B cell (primary cell): ENCODE measurements around the gene LZTR1. TPM values are rescaled to one million over a fixed set of nuclear protein-coding genes. Genes with fewer than 3 reads are reported as not detected.

Experiments
- ATAC-seq: fragments of 200-7000 bp; cut with Tn5 transposase; one replicate; pipeline ENCODE4 v1.10.0; 2021; ENCODE audit warnings: low read depth, mild to moderate bottlenecking, moderate number of reproducible peaks, moderate library complexity
- CTCF ChIA-PET: fragments of 350-600 bp; sonication (Branson Sonifier 250); formaldehyde crosslinking; loops from one replicate; lab custom pipeline; 2021; ENCODE audit warnings: antibody characterized with exemption, inconsistent platforms; lab: Charles Lee
- POLR2A ChIA-PET: fragments of 350-600 bp; sonication (Branson Sonifier 250); formaldehyde crosslinking; loops from one replicate; lab custom pipeline; 2021; ENCODE audit warnings: antibody characterized with exemption; lab: Charles Lee
- DNase-seq: peaks from one replicate; pipeline ENCODE4 v3.0.0; 2013
- H2AFZ ChIP-seq: 2 replicates; pipeline ENCODE4 v1.6.1; 2012; ENCODE audit warnings: mild to moderate bottlenecking, low read depth, low read length; ENCODE audit not compliant: insufficient read depth, poor library complexity, severe bottlenecking
- H3K27ac ChIP-seq, 2 donors: 1 replicate in 1 of 2; 2 replicates in 1 of 2; pipeline ENCODE4 v1.5.1; 2012 to 2013; ENCODE audit warnings: low read length in 2 of 2, mild to moderate bottlenecking in 2 of 2, moderate library complexity in 1 of 2
- H3K27me3 ChIP-seq, 4 experiments: fragments of 200-600 bp in 1 of 4; sonication (generic) in 1 of 4; replicated peaks in 1 of 4; 1 replicate in 2 of 4; 2 replicates in 2 of 4; pipeline versions ENCODE4 v1.6.1 to v1.7.0; 2013 to 2016; ENCODE audit warnings: low read length in 3 of 4, mild to moderate bottlenecking in 2 of 4, mixed read lengths in 1 of 4, moderate library complexity in 1 of 4; ENCODE audit not compliant: insufficient read depth in 4 of 4, control insufficient read depth in 3 of 4; ENCODE audit errors: control extremely low read depth in 1 of 4
- H3K36me3 ChIP-seq, 2 experiments: replicated peaks in 1 of 2; 1 replicate in 1 of 2; 2 replicates in 1 of 2; pipeline versions ENCODE4 v1.6.1 to v1.7.1; 2013; ENCODE audit warnings: low read length in 1 of 2; ENCODE audit not compliant: insufficient read depth in 2 of 2, control insufficient read depth in 1 of 2; ENCODE audit errors: control extremely low read depth in 1 of 2, extremely low read depth in 1 of 2
- H3K4me1 ChIP-seq, 2 donors: fragments of 200-600 bp in 1 of 2; sonication (generic) in 1 of 2; 1 replicate in 1 of 2; 2 replicates in 1 of 2; pipeline versions ENCODE4 v1.5.1 to v1.6.1; 2013 to 2017; ENCODE audit warnings: low read length in 2 of 2; ENCODE audit not compliant: control insufficient read depth in 2 of 2, insufficient read depth in 2 of 2
- H3K4me2 ChIP-seq: replicated peaks from 2 replicates; pipeline ENCODE3; 2012; ENCODE audit warnings: mild to moderate bottlenecking, low read depth, low read length; ENCODE audit not compliant: poor library complexity, severe bottlenecking
- H3K4me3 ChIP-seq, 5 experiments: fragments of 200-600 bp in 1 of 5; sonication (generic) in 1 of 5; 1 replicate in 3 of 5; 2 replicates in 2 of 5; pipeline versions ENCODE4 v1.5.1 to v1.7.0; 2011 to 2016; ENCODE audit warnings: low read length in 4 of 5, mild to moderate bottlenecking in 4 of 5, low read depth in 2 of 5, control low read depth in 1 of 5, moderate library complexity in 1 of 5; ENCODE audit not compliant: insufficient read depth in 1 of 5; ENCODE audit errors: control extremely low read depth in 1 of 5, extremely low read depth in 1 of 5
- H3K79me2 ChIP-seq: fragments of 200-600 bp; sonication (generic); one replicate; pipeline ENCODE4 v1.6.0; 2016; ENCODE audit warnings: low read length; ENCODE audit not compliant: control insufficient read depth, insufficient read depth
- H3K9ac ChIP-seq: fragments of 200-600 bp; sonication (generic); 2 replicates; pipeline ENCODE4 v1.6.1; 2017; ENCODE audit warnings: mild to moderate bottlenecking, low read length, moderate library complexity
- H3K9me3 ChIP-seq, 3 donors: one replicate each; pipeline versions ENCODE4 v1.6.1 to v1.7.1; 2013; ENCODE audit warnings: low read length in 2 of 3; ENCODE audit not compliant: control insufficient read depth in 2 of 3, insufficient read depth in 1 of 3; ENCODE audit errors: control extremely low read depth in 1 of 3
- H4K20me1 ChIP-seq: 2 replicates; pipeline ENCODE4 v1.6.0; 2012; ENCODE audit warnings: mild to moderate bottlenecking, low read length; ENCODE audit not compliant: insufficient read depth, control insufficient read depth, poor library complexity, severe bottlenecking
- H3K27ac Mint-ChIP-seq: one replicate; pipeline ENCODE4 v1.8.0; 2021; ENCODE audit warnings: mixed read lengths
- H3K27me3 Mint-ChIP-seq: one replicate; pipeline ENCODE4 v1.8.0; 2021; ENCODE audit warnings: mixed read lengths
- H3K4me1 Mint-ChIP-seq: one replicate; pipeline ENCODE4 v1.8.0; 2021; ENCODE audit warnings: mixed read lengths
- H3K4me3 Mint-ChIP-seq: one replicate; pipeline ENCODE4 v1.8.0; 2021; ENCODE audit warnings: mixed read lengths
- H3K9me3 Mint-ChIP-seq: one replicate; pipeline ENCODE4 v1.8.0; 2022; ENCODE audit warnings: mixed read lengths; ENCODE audit not compliant: insufficient read depth
- EZH2 ChIP-seq: IDR thresholded peaks from 2 replicates; pipeline ENCODE4 v1.6.1; 2012; ENCODE audit warnings: borderline replicate concordance, low read depth, mild to moderate bottlenecking, moderate library complexity, low read length; ENCODE audit not compliant: insufficient read depth, poor library complexity, severe bottlenecking
- WGBS: methylation state at CpG from one replicate; pipeline ENCODE4 v1.1.5; 2013; ENCODE audit warnings: missing lambda C conversion rate; ENCODE audit not compliant: insufficient coverage; 5-methylcytosine and 5-hydroxymethylcytosine counted together
- intact Hi-C: fragments of 100-400 bp; cut with micrococcal nuclease; formaldehyde crosslinking; loops from one replicate; pipeline ENCODE4 v1.10.0; 2022
- polyA plus RNA-seq: library from polyadenylated mRNA; depleted of rRNA; stranded (reverse); fragments of >200 nt; gene quantifications from 2 replicates; pipeline ENCODE4 v1.2.3, GENCODE V29; 2012
- total RNA-seq, 2 donors: library from RNA; stranded (reverse); fragments of 120-200 nt in 1 of 2; gene quantifications; 1 replicate in 1 of 2; 2 replicates in 1 of 2; pipeline versions ENCODE4 v1.2.3 to v1.2.4, GENCODE V29; 2013 to 2022
- TF ChIP-seq, protein P1 (sequence below): fragments of 200-600 bp; IDR thresholded peaks from one replicate; pipeline ENCODE4 v1.8.0; 2022; ENCODE audit warnings: antibody characterized with exemption, mild to moderate bottlenecking

The LZTR1 gene
- total and polyA plus RNA-seq, 2 donors (not counting 1 experiment from before 2014, with no cell fraction given), result 75.7 to 94.8 TPM

DNA sequence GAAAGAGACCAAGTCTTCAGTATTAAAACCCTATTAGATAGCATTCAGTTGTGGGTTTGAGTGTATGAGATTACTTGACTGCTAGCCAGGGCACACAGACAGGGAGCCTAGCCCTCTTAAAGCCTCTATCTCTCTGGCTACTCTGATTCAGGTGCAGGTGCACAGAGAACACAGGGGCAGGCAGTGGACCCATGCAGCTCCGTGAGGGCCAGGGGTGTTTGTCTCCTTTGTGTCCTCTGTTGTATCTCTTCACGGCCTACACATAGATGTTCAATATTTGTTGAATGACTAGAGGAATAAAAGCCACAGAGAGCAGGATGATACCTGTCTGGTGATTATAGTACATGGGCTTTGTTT lies 36.5 kb upstream of the LZTR1 start:
- H3K4me2 ChIP-seq, result no peak overlapping the region

DNA sequence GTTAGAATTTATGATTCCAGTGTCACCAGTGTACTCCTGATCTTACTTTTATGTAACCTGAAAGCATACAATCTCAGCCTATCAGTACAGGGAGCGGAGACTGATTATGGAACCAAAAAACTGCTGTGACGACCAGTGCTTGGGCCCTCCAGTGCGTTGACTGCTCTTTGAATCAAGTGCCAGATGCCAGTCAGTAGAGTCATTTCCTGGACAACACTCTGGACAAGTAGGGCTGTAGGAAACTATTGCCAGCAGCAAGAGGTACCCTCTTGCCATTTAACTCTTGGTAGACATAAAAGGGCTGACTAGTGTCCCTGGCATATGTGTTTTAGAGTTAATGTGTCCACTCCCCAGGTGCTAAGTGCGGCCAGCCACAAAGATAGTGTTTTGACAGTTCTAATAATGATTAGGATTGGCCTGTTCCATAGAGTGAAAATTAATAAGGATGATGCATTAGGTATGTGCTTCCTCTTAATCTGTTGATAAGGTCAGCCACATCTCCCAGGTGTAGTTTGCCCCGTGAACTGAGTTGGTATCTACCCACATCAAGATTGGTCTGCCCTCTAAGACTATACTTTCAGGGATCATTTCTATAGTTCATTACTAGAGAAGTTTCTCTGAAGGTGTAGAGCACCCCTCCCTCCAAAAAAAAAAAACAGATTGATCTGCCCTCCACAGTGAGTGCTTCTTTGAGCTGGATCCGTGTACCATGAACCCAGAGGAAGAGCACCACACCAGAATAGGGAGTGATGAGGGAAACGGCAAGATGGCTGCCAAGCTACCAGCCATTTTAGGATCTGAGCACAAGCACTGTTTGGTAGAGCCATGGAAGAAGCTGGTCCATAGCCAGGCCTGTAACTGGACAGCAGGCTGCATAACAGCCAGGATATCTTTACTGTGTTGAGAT lies 35.8 kb upstream of the LZTR1 start:
- Mint-ChIP-seq H3K27me3 (no peaks in the 10 kb centered on the region), H3K27ac (no peak overlapping the region), H3K9me3 (no peaks in the 10 kb centered on the region), H3K4me1 (peaks cover 40% of the 10 kb centered on the region), H3K4me3 (no peak overlapping the region)
- intact Hi-C loops, result no loop called here
- H3K4me2 ChIP-seq, result no peak overlapping the region
- ATAC-seq, result no peak
- H3K27me3 ChIP-seq, result no peaks in the 10 kb centered on the region
- H3K9me3 ChIP-seq, result no peaks in the 10 kb centered on the region
- WGBS, result 92% methylated on average over 6 of the region's 7 CpGs
- no peak overlapping the region for H2AFZ ChIP-seq
- TF ChIP-seq, protein P1, sequence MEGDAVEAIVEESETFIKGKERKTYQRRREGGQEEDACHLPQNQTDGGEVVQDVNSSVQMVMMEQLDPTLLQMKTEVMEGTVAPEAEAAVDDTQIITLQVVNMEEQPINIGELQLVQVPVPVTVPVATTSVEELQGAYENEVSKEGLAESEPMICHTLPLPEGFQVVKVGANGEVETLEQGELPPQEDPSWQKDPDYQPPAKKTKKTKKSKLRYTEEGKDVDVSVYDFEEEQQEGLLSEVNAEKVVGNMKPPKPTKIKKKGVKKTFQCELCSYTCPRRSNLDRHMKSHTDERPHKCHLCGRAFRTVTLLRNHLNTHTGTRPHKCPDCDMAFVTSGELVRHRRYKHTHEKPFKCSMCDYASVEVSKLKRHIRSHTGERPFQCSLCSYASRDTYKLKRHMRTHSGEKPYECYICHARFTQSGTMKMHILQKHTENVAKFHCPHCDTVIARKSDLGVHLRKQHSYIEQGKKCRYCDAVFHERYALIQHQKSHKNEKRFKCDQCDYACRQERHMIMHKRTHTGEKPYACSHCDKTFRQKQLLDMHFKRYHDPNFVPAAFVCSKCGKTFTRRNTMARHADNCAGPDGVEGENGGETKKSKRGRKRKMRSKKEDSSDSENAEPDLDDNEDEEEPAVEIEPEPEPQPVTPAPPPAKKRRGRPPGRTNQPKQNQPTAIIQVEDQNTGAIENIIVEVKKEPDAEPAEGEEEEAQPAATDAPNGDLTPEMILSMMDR, result no peak
- TF ChIP-seq EZH2, result no peak
- peaks cover 82% of the 10 kb centered on the region for H4K20me1 ChIP-seq
- H3K27ac ChIP-seq, result no peak overlapping the region
- ChIA-PET POLR2A (no interaction called here), CTCF (no interaction called here)
- H3K4me1 ChIP-seq, result peaks cover 4 to 10% of the 10 kb centered on the region in 2 donors
- H3K9ac ChIP-seq, result no peak overlapping the region
- no peak for DNase-seq
- H3K4me3 ChIP-seq, result no peak overlapping the region
- H3K36me3 ChIP-seq, result peaks cover 2 to 24% of the 10 kb centered on the region in 2 experiments
- peaks cover 84% of the 10 kb centered on the region for H3K79me2 ChIP-seq

More for the DNA sequence above, 36.5 kb upstream of the LZTR1 start:
- H3K27me3 Mint-ChIP-seq, result no peaks in the 10 kb centered on the region
- no peak overlapping the region for H3K9ac ChIP-seq
- H3K4me1 ChIP-seq, result peaks cover 9 to 10% of the 10 kb centered on the region in 2 donors
- H3K79me2 ChIP-seq, result peaks cover 87% of the 10 kb centered on the region
- WGBS, result 100% methylated on average over 2 of the region's 2 CpGs
- POLR2A ChIA-PET, result no interaction called here
- H3K27me3 ChIP-seq, result no peaks in the 10 kb centered on the region
- peaks cover 2 to 22% of the 10 kb centered on the region in 2 experiments for H3K36me3 ChIP-seq
- CTCF ChIA-PET, result no interaction called here
- H3K4me1 Mint-ChIP-seq, result peaks cover 46% of the 10 kb centered on the region
- DNase-seq (no peak), ATAC-seq (no peak)
- H3K4me3 Mint-ChIP-seq, result no peak overlapping the region
- no peak for TF ChIP-seq EZH2
- TF ChIP-seq, protein P1, result no peak
- no peak overlapping the region for H3K27ac Mint-ChIP-seq
- H3K9me3 ChIP-seq, result no peaks in the 10 kb centered on the region
- no peak overlapping the region for H3K4me3 ChIP-seq
- no peak overlapping the region for H2AFZ ChIP-seq
- H4K20me1 ChIP-seq, result peaks cover 88% of the 10 kb centered on the region
- no peak overlapping the region for H3K27ac ChIP-seq
- H3K9me3 Mint-ChIP-seq, result no peaks in the 10 kb centered on the region
- intact Hi-C loops, result no loop called here
